ENCODE data around the gene LILRA6.
A peak's percentile ranks its signal among the peaks of the same experiment; 100 is the strongest.

GRCh38 chr19:54231077-54231931, 11.3 kb downstream of the LILRA6 start:
- TF ChIP-seq CTCF (conservative IDR thresholded peaks at IDR 0.05; ENCODE audit: low read depth, low read length), result peak; percentile 99
- no peak for TF ChIP-seq EZH2 (IDR thresholded peaks at IDR 0.05; ENCODE audit: borderline replicate concordance, low read depth, low read length, poor library complexity, severe bottlenecking)

All from A673 (cell line).